DND-41 (cell line): ENCODE data around the gene LDB2.

ENCODE experiments used
- CTCF ChIP-seq: IDR thresholded peaks from 2 replicates; pipeline ENCODE4 v1.5.1; 2012; ENCODE audit warnings: borderline replicate concordance, low read length, moderate library complexity, mild to moderate bottlenecking; ENCODE audit not compliant: poor library complexity, severe bottlenecking; ENCODE audit errors: extremely low read depth
- EZH2 ChIP-seq: IDR thresholded peaks from 3 replicates; pipeline ENCODE4 v1.6.1; 2012; ENCODE audit warnings: borderline replicate concordance, low read depth, mild to moderate bottlenecking, moderate library complexity, low read length, inconsistent platforms; ENCODE audit not compliant: severe bottlenecking

- TF ChIP-seq CTCF (no peak), EZH2 (no peak)
Observed at GRCh38 chr4:16617011-16617410, 281.4 kb downstream of the LDB2 start.
